GM19438 (cell line): ENCODE data around the gene ARID4B.
A peak's percentile ranks its signal among the peaks of the same experiment; 100 is the strongest.
"Not testable (repeated sequence)": the region's sequence is repeated elsewhere in the genome, so short reads cannot be mapped to it uniquely, and the experiment has no call there.

Experiments
- ATAC-seq: cut with Tn5 transposase; IDR thresholded peaks from one replicate; pipeline ENCODE4 v1.9.1; 2021; ENCODE audit warnings: low read depth; ENCODE audit not compliant: unreplicated experiment

ARID4B gene

DNA sequence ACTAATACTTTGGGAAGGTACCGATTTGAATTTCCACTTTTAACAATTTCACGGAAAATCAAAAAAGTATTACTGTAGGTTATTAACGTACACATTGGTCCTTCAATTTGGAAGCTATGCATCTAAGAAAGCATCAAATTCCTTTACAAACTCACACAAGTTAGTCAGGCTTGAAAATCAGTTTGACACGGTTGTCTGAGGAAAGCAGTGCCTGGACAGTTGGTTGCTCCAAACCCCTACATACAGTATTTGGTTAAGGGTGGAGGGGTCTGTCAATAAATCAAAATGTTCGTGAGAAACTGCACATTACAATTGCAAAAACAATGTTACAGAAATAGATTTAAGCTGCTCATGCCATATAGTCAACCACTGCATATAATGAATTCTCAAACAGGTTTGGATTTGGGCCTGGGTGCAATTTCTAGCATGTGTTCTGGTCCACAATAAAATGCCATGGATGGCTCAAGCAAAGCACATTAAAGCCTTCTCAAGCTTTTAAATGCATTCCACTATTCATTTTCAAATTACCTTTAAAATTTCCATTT, 147.0 kb downstream of the ARID4B start:
- no peak for ATAC-seq

DNA sequence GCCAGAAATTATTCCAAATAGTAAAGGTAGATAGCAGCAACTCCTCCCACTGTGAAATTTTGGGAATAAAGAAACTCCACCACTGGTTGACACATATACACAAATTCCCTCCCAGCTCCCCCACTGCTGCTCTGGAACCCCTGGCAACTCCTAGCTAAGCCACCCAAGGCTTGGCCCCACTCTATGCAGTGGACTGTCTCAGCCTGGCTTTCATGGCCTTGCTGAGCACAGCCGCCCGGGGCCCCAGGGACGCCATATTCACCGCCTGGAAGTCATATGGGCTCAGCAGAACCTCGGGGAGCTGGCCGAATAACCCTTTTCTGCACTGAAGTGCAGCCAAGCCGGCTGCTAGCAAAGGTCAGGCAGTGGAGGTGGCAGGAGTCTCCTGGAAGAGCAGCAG, 151.5 kb downstream of the ARID4B start:
- ATAC-seq = no peak

GRCh38 chr1:235169986-235170385, 158.0 kb downstream of the ARID4B start:
- ATAC-seq = no peak

DNA sequence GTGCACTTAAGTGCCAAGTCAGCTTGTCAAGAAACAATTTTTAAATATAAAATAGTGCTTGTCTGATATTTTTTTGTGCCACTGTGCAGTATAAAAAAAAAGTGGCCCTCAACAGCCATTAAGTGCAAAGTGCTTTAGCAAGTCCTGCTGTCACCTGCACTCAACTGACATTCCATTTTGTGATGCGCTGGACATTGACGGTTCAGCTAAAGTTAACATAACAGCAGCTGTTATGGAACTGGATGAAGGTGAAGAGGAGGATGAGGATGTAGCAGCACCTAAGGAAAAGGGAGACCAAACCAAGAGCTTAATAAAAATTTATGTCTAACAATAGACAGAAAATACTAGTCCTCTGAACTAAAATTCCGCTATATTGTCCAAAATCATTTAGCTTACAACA, 159.6 kb downstream of the ARID4B start:
- no peak for ATAC-seq

DNA sequence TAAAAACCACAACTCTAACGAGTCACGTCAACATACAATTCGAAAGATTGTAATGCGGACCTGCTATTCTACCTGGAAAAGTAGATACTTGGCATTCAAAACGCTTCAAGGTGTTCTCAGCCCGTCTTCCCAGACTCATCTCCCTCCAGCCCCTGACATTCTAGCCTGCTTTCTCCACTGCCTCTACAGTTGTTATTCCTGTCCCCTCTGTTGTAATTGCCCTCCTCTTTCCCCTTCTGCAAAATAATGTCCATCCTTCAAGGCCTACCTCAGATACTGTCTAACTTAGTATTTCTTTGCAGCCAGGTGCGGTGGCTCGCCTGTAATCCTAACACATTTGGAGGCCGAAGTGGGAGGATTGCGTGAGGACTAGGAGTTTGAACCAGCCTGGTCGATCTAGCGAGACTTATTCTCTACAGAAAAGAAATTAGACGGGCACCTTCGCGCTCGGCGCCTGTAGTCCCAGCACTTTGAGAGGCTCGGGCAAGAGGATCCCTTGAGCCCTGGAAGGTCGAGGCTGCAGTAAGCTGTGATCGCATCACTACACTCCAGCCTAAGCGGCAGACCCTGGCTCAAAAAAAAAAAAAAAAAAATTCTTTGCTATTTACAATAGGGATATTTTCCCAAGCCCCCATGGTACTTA, 166.2 kb downstream of the ARID4B start:
- no peak for ATAC-seq

DNA sequence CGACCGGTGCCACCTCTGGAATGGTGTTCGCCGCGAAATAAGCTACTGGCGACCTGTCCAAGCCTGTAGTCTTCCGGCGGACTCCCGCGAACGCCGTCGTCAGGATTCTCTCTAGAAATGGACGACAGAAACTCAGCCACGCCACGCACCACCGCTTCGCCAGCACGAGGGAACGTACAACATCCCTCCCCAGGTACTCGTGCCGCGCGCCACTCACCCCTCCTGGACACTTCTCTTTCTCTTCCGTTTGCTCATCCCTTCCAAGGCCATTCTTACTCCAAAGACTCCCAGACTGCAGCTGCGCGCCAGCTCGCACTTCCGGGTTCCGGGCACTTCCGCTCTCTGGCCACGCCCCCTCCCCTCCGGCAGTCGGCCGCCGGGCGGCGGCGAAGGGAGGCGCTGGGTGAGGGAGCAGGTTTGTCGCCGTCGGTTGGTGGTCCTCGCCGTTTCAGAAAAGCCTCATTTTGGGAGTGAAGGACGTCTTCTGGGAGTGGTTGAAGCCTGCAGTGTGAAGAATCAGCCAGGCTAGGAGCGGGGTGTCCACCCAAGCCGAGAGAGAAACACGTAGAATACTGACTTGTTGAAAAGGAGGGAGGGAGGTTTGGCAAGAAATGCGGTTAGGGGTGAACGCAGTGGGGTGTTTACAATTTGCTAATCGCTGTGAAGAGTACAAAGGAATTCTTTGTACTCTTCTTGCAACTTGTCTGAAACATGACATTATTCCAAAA, 166.9 kb downstream of the ARID4B start, which contains the start of gene RBM34:
Gene RBM34 (minus strand): TSS at position 294 of the 728 bp plus-strand sequence. CDS start 24 bp downstream, at position 270.
- ATAC-seq = peak; percentile 86

- peak; percentile 46 for ATAC-seq
Observed at GRCh38 chr1:235160383-235160956, 167.5 kb downstream of the ARID4B start.

DNA sequence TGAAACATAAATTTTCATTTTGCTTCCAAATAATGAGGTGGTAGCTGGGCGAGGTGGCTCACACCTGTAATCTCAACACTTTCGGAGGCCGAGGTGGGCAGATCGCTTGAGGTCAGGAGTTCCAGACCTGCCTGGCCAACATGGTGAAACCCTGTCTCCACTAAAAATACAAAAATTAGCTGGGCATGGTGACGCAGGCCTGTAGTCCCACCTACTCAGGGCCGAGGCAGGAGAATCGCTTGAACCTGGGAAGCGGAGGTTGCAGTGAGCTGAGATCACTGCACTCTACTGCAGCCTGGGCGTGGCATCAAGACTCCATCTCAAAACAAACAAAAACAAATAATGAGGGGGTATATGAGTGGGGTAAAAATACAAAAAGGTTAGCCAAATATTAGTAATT, 168.0 kb downstream of the ARID4B start:
- not testable (repeated sequence) for ATAC-seq

DNA sequence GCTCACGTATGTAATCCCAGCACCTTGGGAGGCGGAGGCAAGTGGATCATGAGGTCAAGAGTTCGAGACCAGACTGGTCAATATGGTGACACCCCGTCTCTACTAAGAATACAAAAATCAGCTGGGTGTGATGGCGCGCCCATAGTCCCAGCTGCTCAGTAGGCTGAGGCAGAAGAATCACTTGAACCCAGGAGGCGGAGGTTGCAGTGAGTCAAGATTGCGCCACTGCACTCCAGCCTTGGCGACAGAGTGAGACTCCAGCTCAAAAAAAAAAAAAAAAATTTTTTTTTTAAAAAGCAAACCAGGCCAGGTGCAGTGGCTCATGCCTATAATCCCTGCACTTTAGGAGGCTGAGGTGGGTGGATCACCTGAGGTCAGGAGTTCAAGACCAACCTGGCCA, 168.7 kb downstream of the ARID4B start:
- not testable (repeated sequence) for ATAC-seq

DNA sequence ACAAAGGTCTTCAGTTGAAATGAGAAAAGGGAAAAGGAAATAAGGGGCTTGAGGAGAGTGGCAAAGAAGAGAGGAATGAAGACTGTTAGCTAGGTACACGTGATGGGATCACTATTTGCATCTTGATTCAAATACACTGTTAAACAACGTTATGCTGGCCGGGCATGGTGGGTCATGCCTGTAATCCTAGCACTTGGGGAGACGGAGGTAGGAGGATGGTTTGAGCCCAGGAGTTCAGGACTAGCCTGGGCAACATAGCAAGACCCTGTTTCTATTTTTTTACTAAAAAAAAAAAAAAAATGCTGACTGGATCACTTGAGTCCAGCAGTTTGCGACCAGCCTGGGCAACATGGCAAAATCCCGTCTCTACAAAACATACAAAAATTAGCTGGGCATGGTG, 169.3 kb downstream of the ARID4B start:
- no peak for ATAC-seq

DNA sequence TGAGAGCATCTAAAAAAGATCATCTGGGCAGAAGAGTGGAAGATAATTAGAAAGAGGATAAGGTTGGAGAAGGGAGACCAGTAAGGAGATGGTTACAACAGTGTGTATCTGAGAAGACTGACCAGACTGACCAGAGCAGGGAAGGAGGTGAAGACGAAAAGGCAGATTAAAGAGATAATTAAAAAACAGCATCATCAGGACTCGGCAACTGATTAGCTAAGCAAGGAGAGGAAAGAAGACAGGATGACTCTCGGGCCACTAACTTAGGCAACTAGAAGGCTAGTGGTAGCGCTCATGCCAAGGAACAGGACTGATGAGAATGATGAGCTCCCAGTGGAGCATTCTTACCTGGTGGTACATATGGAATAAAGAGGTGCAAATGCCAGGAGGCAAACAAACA, 170.8 kb downstream of the ARID4B start:
- ATAC-seq = no peak

- no peak for ATAC-seq
Observed at GRCh38 chr1:235156740-235157139, 171.2 kb downstream of the ARID4B start.

DNA sequence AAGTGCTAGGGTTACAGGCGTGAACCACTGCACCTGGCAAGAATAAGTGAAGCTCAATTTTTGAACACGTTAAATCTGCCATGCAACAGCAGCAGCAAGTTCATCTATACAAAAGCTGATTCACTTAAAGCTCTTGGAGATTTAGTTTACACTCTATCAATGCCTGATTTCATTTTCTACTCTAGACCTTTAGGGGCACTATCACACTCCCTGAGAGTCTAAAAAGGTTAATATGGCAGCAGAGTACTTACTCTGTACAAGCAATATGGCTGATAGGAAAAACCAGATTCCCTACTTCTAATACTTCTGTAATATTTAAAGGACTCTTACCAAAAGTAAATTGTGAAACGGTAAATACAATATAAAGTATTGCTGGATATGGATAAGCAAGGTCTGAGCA, 171.7 kb downstream of the ARID4B start:
- no peak for ATAC-seq

- ATAC-seq = no peak
Observed at GRCh38 chr1:235152235-235152634, 175.7 kb downstream of the ARID4B start.

- no peak for ATAC-seq
Observed at GRCh38 chr1:235151033-235151432, 176.9 kb downstream of the ARID4B start.

- no peak for ATAC-seq
Observed at GRCh38 chr1:235149824-235150223, 178.2 kb downstream of the ARID4B start.

DNA sequence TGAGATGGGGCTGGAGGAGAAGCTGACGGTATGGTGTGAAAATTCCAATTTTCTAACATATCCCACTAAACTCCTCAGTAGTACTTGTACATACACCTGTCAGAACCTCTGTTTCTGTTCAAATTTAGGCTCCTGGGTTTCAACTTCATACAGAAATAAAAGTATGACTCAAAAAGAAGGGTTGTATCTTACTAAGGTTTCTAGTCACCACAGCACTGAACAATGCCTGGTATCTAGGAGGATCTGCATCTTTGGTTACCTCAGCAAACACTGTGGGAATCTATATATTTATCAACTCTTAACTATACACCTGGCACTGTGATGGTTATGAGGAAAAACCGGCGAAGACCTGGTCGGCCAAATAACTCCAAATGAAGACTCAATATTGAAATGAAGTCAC, 180.7 kb downstream of the ARID4B start:
- no peak for ATAC-seq

- ATAC-seq = no peak
Observed at GRCh38 chr1:235145639-235146038, 182.3 kb downstream of the ARID4B start.

GRCh38 chr1:235142991-235143390, 185.0 kb downstream of the ARID4B start:
- no peak for ATAC-seq

DNA sequence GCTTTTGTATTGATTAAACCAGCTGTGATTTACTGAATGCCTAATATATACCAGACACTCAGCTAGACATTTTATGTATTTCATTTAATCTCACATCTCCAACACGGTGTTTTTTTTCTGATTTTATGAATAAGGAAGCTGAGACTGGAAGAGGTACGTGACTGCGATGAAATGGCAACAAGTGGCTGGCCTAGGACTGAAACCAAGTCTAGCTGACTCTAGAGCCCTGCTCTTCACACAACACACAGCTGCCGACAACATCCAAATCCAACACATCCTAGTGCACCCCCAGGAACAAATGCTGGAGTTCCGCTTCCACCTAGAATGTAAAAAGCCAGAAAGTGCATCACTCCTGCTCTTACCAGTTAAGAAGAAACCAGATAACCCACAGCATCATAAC, 188.7 kb downstream of the ARID4B start:
- ATAC-seq = no peak

GRCh38 chr1:235138821-235139220, 189.2 kb downstream of the ARID4B start:
- ATAC-seq = no peak

DNA sequence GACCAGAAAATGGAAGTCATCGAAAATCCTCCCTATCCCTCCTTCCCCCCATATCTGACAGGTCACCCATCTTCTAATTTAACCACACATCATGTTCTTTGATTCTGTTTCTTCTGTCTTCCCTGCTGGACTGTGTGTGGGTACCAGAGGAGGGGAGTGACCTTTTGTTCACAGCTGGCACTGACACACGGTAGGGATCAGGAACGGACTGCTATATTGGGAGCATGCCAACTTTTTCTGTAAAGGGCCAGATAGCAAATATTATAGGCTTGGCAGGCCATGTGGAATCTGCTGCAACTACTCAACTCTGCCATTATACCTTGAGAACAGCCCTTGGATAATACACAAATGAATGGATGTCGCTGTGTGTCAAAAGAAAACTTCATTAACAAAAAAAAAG, 191.9 kb downstream of the ARID4B start:
- ATAC-seq = no peak
